HG02678 (cell line): ENCODE data around the gene PRKAR2B.
"Not testable (repeated sequence)": the region's sequence is repeated elsewhere in the genome, so short reads cannot be mapped to it uniquely, and the experiment has no call there.

Experiments used
- ATAC-seq: cut with Tn5 transposase; IDR thresholded peaks from one replicate; pipeline ENCODE4 v1.9.1; 2021; ENCODE audit warnings: mild to moderate bottlenecking, moderate library complexity; ENCODE audit not compliant: unreplicated experiment

The PRKAR2B gene

GRCh38 chr7:107026166-107026565, 18.3 kb upstream of the PRKAR2B start:
- no peak for ATAC-seq

GRCh38 chr7:107027208-107027607, 17.3 kb upstream of the PRKAR2B start:
- ATAC-seq, result no peak

- ATAC-seq, result no peak
Observed at GRCh38 chr7:107029061-107029763, 15.3 kb upstream of the PRKAR2B start.

- ATAC-seq, result no peak
Observed at GRCh38 chr7:107029764-107030286, 14.7 kb upstream of the PRKAR2B start.

GRCh38 chr7:107032050-107032449, 12.5 kb upstream of the PRKAR2B start:
- ATAC-seq, result no peak

GRCh38 chr7:107032720-107033438, 11.6 kb upstream of the PRKAR2B start:
- ATAC-seq, result no peak

GRCh38 chr7:107034553-107034952, 10.0 kb upstream of the PRKAR2B start:
- no peak for ATAC-seq

GRCh38 chr7:107035446-107035845, 9.1 kb upstream of the PRKAR2B start:
- ATAC-seq, result no peak

- ATAC-seq, result no peak
Observed at GRCh38 chr7:107036535-107036934, 8.0 kb upstream of the PRKAR2B start.

GRCh38 chr7:107037717-107038603, 6.5 kb upstream of the PRKAR2B start:
- no peak for ATAC-seq

- no peak for ATAC-seq
Observed at GRCh38 chr7:107039199-107039900, 5.2 kb upstream of the PRKAR2B start.

- ATAC-seq, result no peak
Observed at GRCh38 chr7:107041097-107041496, 3.4 kb upstream of the PRKAR2B start.

GRCh38 chr7:107041764-107042163, 2.7 kb upstream of the PRKAR2B start:
- not testable (repeated sequence) for ATAC-seq

- ATAC-seq, result not testable (repeated sequence)
Observed at GRCh38 chr7:107042326-107042910, 2.1 kb upstream of the PRKAR2B start.

- ATAC-seq, result no peak
Observed at GRCh38 chr7:107043491-107043890, 1.0 kb upstream of the PRKAR2B start.

- no peak for ATAC-seq
Observed at GRCh38 chr7:107043921-107044346, 571 bp upstream of the PRKAR2B start.

- ATAC-seq, result no peak
Observed at GRCh38 chr7:107045195-107045960, 873 bp downstream of the PRKAR2B start.

- ATAC-seq, result no peak
Observed at GRCh38 chr7:107045980-107046379, 1.5 kb downstream of the PRKAR2B start.

- ATAC-seq, result no peak
Observed at GRCh38 chr7:107046491-107047259, 2.2 kb downstream of the PRKAR2B start.
